DND-41 (cell line): ENCODE results near the gene KAZN.

Experiments used
- CTCF ChIP-seq: IDR thresholded peaks from 2 replicates; pipeline ENCODE4 v1.5.1; 2012; ENCODE audit warnings: borderline replicate concordance, low read length, moderate library complexity, mild to moderate bottlenecking; ENCODE audit not compliant: poor library complexity, severe bottlenecking; ENCODE audit errors: extremely low read depth
- EZH2 ChIP-seq: IDR thresholded peaks from 3 replicates; pipeline ENCODE4 v1.6.1; 2012; ENCODE audit warnings: borderline replicate concordance, low read depth, mild to moderate bottlenecking, moderate library complexity, low read length, inconsistent platforms; ENCODE audit not compliant: severe bottlenecking

- no peak for TF ChIP-seq CTCF
- TF ChIP-seq EZH2, result no peak
These were observed 28.6 kb downstream of the KAZN start for GRCh38 chr1:14626869-14627607.
